ENCODE results near the gene SLC16A10. TPM values are rescaled to one million over a fixed set of nuclear protein-coding genes. Genes with fewer than 3 reads are reported as not detected.
"Not testable (repeated sequence)": the region's sequence is repeated elsewhere in the genome, so short reads cannot be mapped to it uniquely, and the experiment has no call there.

SLC16A10 gene
- total RNA-seq, 4 donors from 2014 or later: 1.1 to 70.5 (median 19.6) TPM

DNA sequence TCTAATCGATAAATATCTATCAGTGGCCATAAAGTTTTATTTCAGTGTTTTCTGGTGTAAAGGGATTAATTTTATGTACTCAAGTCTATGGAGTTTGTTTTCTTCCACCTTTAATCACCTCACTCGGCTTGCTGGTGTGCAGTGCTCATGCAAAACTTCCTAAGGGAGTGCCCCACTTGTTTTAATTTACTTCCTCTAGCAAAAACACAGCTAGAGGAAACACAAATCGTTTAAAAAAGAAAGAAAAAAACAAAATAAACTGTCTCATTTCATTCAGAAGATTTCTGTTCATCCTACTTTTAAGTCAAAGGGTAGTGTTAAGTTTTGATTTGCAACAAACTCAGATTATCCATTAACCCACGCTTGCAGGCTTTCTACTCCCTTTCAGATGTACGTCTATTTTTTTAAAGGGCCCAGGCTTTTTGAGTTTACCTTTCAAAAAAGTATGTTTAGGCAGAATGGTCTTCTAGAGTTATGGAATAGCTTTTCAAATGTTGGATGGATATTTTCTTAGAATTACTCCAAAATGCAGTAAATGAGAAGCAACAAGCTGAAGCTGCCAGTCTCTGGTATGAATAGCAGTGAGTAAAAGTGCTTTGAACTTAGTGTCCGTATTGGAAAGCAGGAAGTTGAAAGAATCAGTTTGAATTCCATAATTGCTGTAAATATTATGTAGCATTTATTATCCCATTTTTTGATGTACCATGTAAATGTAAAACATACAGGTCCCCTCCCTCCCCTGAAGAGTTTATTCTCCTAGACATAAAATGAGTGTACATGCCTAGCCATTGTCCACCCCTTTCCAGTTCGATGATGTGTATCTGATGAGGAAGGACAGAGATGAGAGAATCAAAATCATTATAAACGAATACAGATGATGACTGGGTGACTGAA is 113.3 kb downstream of the SLC16A10 start:
- DNase-seq (ENCODE audit: low spot score) (no peak), ATAC-seq (ENCODE audit: low FRiP score) (no peak)
- TF ChIP-seq, protein P1, sequence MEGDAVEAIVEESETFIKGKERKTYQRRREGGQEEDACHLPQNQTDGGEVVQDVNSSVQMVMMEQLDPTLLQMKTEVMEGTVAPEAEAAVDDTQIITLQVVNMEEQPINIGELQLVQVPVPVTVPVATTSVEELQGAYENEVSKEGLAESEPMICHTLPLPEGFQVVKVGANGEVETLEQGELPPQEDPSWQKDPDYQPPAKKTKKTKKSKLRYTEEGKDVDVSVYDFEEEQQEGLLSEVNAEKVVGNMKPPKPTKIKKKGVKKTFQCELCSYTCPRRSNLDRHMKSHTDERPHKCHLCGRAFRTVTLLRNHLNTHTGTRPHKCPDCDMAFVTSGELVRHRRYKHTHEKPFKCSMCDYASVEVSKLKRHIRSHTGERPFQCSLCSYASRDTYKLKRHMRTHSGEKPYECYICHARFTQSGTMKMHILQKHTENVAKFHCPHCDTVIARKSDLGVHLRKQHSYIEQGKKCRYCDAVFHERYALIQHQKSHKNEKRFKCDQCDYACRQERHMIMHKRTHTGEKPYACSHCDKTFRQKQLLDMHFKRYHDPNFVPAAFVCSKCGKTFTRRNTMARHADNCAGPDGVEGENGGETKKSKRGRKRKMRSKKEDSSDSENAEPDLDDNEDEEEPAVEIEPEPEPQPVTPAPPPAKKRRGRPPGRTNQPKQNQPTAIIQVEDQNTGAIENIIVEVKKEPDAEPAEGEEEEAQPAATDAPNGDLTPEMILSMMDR (IDR thresholded peaks at IDR 0.05): no peak

DNA sequence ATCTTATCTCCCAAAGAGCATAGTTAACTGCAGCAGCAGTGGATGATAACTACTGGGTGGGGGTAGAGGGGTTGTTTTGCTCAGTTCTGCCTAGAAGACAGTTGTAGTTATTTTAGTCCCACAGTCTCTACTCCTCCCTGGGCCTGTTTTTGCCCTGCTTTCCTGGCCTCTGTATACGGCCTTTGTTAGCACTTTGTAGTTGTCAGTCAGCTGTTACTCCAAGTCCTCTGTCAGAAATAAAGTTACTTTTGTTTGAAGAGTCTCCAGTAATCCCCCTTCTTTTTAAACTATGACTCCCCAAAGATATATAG is 113.9 kb downstream of the SLC16A10 start:
- TF ChIP-seq, protein P1 (IDR thresholded peaks at IDR 0.05): no peak
- ATAC-seq (ENCODE audit: low FRiP score): no peak
- DNase-seq (ENCODE audit: low spot score): no peak

DNA sequence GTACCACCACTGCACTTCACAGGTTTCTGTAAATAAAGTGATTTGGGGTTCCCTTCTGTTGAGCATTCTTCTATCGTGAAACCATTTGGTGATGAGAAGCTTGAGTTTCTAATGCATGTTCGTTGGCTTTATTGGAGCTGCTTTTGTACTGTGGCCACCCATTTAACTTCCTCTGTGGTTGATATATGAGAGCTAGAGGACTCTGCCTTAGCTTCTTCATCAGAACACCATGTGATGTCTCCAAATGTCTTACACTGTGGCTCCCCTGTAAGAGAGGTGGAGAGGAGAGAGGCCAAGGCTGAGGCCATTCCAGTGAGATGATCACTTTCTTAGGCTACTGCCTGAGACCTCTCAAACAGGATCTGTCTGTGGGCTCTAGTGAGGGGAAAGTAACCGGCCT is 114.5 kb downstream of the SLC16A10 start:
- TF ChIP-seq, protein P1 (IDR thresholded peaks at IDR 0.05): no peak
- no peak for ATAC-seq (ENCODE audit: low FRiP score)
- DNase-seq (ENCODE audit: low spot score): no peak

DNA sequence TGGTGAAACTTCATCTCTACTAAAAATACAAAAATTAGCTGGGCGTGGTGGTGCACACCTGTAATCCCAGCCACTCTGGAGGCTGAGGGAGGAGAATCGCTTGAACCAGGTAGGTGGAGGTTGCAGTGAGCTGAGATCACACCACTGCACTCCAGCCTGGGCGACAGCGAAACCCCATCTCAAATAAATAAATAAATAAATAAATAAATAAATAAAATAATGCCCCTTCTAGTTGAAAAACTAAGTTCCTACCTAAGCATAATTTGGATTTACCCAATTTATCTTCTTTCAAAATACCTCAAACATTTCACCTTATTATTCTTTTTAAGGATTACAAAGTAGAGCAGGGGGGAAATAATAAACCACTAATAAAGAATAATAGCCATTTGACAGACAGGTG is 116.2 kb downstream of the SLC16A10 start:
- not testable (repeated sequence) for ATAC-seq (ENCODE audit: low FRiP score); DNase-seq (ENCODE audit: low spot score)

DNA sequence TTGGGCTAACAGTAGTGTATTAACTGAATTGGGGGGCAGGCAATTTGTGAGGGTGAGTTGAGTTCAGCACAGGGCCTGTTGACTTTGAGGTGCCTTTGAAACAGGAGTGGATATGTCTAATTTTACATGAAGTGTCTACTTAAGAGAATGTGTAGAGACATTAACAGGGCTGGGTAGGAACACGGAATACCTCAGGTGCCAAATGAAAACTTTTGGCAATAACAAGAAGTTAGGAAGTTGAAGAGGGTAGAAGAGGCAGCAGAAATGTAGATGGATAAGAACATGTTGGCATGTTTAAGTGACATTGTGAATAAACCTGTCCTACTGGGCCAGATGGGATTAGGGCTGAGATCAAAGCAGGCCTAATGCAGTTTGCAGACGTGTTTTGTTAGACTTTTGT is 117.0 kb downstream of the SLC16A10 start:
- TF ChIP-seq, protein P1 (IDR thresholded peaks at IDR 0.05): no peak
- DNase-seq (ENCODE audit: low spot score): no peak
- no peak for ATAC-seq (ENCODE audit: low FRiP score)

DNA sequence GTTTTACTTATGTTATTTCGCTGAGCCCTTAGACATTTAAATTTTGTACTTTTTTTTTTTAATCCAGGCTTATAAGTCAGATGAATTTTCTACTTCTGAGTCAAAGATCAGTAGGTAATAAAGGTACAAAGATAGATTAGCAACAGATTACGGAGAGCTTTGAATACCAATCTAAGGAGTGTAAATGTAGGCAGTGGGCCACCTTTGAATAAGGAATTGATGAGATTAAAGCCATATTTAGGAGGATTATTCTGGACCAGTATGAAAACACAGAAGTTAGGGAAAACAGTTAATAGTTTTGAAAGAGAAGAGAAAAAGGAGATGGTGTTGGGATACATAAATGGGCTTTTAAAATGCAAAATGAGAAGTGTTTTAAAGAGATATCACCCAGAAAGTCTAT is 117.6 kb downstream of the SLC16A10 start:
- TF ChIP-seq, protein P1 (IDR thresholded peaks at IDR 0.05): no peak
- DNase-seq (ENCODE audit: low spot score) (no peak), ATAC-seq (ENCODE audit: low FRiP score) (no peak)

DNA sequence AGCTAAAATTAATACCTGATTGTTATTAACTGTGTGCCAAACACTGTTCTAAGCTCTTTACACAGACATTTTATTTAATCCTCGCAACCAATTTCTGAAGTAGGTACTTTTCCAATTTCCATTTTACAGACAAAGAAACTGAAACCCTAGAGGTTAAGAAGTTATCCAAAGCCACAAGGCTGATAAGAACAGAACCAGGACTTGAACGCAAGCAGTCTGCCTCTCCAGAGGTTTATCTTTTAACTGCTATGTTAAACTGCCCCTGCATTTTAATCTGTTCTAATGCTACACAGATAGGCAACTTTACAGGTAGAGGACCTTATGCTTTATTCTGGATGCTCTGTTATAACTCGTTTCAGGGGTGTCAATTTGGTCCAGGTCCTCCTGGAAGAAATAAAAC is 118.2 kb downstream of the SLC16A10 start:
- DNase-seq (ENCODE audit: low spot score) (no peak), ATAC-seq (ENCODE audit: low FRiP score) (no peak)
- TF ChIP-seq, protein P1 (IDR thresholded peaks at IDR 0.05): no peak
